ENCODE results near the gene TSHZ1.

DNA sequence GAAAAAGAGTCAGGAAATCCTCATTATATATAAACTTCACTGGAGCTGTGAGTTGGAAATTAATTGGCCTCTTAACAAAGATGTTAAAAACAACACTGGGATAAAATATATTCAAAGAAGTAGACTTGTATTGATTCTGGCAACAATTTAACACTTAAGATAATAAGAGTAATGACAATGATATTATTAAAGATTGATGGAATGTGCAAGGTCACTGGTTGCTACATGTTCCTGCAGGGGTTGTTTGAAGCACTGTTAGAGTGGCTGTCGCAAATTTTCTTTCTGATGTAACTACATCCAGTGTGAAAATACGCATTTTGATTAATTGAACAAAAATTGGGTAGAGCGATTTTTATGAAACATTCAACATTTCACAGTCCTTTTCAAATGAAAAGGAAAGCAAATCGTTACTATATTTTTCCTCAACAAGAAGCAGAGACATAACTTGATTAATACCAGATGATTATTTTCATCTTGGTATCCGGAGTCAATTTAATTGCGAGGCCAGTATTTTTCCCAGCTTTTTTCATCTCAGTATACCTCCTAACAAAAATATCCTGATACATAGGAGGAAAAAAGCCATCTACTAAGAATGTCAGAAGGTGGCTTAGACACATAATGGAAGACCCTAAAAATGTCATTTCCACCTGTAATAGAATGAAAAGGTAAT, 7.8 kb upstream of the TSHZ1 start:
- TF ChIP-seq POLR2AphosphoS5 (IDR thresholded peaks at IDR 0.05) = no peak
- TF ChIP-seq, protein P1, sequence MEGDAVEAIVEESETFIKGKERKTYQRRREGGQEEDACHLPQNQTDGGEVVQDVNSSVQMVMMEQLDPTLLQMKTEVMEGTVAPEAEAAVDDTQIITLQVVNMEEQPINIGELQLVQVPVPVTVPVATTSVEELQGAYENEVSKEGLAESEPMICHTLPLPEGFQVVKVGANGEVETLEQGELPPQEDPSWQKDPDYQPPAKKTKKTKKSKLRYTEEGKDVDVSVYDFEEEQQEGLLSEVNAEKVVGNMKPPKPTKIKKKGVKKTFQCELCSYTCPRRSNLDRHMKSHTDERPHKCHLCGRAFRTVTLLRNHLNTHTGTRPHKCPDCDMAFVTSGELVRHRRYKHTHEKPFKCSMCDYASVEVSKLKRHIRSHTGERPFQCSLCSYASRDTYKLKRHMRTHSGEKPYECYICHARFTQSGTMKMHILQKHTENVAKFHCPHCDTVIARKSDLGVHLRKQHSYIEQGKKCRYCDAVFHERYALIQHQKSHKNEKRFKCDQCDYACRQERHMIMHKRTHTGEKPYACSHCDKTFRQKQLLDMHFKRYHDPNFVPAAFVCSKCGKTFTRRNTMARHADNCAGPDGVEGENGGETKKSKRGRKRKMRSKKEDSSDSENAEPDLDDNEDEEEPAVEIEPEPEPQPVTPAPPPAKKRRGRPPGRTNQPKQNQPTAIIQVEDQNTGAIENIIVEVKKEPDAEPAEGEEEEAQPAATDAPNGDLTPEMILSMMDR (IDR thresholded peaks at IDR 0.05 in 8 of 11, conservative IDR thresholded peaks at IDR 0.05 in 3 of 11) = no peak

All from spleen (tissue), 7 donors.